ENCODE measurements around the gene ID3. TPM values are rescaled to one million over a fixed set of nuclear protein-coding genes. Genes with fewer than 3 reads are reported as not detected.

ID3 gene
- total and polyA plus RNA-seq, 10 donors: 49.5 to 122 (median 71.6) TPM

DNA sequence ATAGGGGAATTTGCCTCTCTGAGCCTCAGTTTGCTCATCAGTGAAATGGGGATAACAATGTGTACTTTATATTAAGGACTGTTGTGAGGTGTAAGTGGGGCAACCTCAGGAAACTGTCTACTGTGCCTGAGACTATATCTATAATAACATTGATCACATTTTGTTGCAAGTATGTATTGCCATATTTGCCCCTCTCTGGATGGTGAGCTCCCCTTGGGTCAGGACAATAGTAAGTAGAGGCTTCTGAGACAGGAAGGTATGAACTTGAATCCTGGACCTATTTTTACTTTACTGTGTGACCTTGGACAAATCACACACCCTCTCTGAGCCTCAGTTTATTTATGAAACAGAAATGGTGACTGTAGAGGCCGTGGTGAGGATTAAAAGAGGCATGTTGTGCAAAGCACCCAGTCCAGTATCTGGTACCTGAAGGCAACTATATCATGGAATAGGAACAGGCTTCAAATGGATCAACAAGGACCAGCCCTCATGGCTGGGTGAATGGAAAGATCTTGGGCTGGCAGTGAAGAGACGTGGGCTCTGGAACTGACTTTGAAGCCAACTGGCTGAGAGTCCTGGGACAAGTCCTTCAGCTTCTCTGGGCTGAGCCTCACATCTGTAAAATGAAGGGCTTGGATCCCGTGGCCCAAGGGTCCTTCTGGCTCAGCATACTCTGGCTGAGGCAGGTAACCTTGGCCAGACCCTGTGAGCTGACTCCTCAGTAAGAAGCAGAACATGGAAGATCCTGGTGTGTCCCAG lies 35.0 kb upstream of the ID3 start:
- TF ChIP-seq, protein P1, sequence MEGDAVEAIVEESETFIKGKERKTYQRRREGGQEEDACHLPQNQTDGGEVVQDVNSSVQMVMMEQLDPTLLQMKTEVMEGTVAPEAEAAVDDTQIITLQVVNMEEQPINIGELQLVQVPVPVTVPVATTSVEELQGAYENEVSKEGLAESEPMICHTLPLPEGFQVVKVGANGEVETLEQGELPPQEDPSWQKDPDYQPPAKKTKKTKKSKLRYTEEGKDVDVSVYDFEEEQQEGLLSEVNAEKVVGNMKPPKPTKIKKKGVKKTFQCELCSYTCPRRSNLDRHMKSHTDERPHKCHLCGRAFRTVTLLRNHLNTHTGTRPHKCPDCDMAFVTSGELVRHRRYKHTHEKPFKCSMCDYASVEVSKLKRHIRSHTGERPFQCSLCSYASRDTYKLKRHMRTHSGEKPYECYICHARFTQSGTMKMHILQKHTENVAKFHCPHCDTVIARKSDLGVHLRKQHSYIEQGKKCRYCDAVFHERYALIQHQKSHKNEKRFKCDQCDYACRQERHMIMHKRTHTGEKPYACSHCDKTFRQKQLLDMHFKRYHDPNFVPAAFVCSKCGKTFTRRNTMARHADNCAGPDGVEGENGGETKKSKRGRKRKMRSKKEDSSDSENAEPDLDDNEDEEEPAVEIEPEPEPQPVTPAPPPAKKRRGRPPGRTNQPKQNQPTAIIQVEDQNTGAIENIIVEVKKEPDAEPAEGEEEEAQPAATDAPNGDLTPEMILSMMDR (IDR thresholded peaks at IDR 0.05 in 8 of 11, conservative IDR thresholded peaks at IDR 0.05 in 3 of 11): no peak
- no peak for TF ChIP-seq POLR2AphosphoS5 (IDR thresholded peaks at IDR 0.05)
- TF ChIP-seq POLR2A (IDR thresholded peaks at IDR 0.05): no peak
- intact Hi-C loops (cut with DNase I; ENCODE audit: low total_unique reads): no loop called here
- Histone ChIP-seq H3K27ac (peak overlapping the region in 5 of 8 donors; percentile 17 to 87 (median 75)), H3K4me1 (peaks cover 54 to 98% (median 89%) of the 10 kb centered on the region in 6 donors), H3K27me3 (replicated peaks in 1 of 7) (no peaks in the 10 kb centered on the region), H3K9me3 (no peaks in the 10 kb centered on the region), H3K36me3 (no peaks in the 10 kb centered on the region), H3K4me3 (no peak overlapping the region)
- no peak for DNase-seq
- WGBS, 5 donors: 78 to 98% (median 88%) methylated on average over 3 of the region's 3 CpGs

DNA sequence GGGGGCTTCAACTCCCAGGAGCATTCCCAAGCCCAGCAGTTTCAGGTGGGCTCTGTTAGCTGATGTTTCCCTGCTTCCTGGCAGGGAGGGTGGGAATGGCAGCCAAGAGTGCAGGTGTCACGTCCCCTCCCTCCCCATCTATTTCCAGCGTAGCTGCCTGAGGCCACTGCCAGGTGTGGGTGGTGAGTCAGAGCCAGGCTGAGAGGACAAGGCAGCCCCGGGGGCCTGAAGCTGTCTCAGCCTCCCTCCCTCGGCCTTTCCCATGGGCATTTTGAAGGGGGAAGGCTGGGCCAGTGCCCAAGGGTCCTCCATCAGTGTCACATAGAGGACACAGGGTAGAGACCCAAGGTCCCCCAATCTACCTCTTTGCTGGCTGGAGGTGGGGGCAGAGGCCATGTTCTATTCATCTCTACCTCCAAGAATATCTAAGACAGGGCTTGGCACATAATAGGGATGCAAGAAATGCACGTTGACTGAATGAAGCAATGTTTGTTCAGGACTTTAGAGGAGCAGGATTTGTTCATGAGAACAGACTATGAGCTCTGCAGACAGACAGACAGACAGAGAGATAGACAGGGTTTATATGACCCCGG lies 34.4 kb upstream of the ID3 start:
- no peaks in the 10 kb centered on the region for H3K27me3 ChIP-seq (replicated peaks in 1 of 7)
- no peaks in the 10 kb centered on the region for H3K36me3 ChIP-seq
- no peak for TF ChIP-seq POLR2AphosphoS5 (IDR thresholded peaks at IDR 0.05)
- no peak for TF ChIP-seq POLR2A (IDR thresholded peaks at IDR 0.05)
- TF ChIP-seq, protein P1 (IDR thresholded peaks at IDR 0.05 in 8 of 11, conservative IDR thresholded peaks at IDR 0.05 in 3 of 11): no peak
- DNase-seq: no peak
- intact Hi-C loops (cut with DNase I; ENCODE audit: low total_unique reads): no loop called here
- 53 to 83% (median 68%) methylated on average over 5 to 6 of the region's 6 CpGs for WGBS, 5 donors
- H3K9me3 ChIP-seq: no peaks in the 10 kb centered on the region
- H3K27ac ChIP-seq: peak overlapping the region in 7 of 8 donors; percentile 36 to 87 (median 72)
- no peak overlapping the region for H3K4me3 ChIP-seq
- H3K4me1 ChIP-seq: peaks cover 54 to 98% (median 84%) of the 10 kb centered on the region in 6 donors

DNA sequence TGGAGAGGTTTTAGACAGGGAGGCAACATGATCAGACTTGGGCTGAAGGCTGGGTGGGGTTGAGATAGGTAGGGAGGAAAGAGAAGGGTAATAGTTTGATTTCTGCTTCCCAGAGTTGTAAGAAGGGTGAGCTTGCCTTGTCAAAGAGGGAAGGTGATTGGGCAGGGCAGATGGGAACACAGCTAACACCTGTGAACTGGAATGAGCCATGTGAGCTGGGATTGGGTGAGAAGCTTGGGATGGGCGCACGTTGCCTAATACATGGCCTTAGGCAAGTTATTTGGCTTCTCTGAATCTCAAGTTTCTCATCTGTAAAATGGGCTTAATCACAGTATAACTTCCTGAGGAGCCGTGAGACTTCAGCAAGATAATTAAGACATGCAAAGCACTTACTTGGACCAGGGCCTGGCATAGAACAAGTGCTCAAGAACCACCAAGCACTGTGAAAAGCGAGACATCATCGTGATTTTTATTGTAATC lies 33.8 kb upstream of the ID3 start:
- Histone ChIP-seq H3K27ac (peak overlapping the region; percentile 29 to 87 (median 68)), H3K36me3 (no peaks in the 10 kb centered on the region), H3K27me3 (replicated peaks in 1 of 7) (no peaks in the 10 kb centered on the region), H3K4me3 (no peak overlapping the region), H3K4me1 (peaks cover 50 to 98% (median 80%) of the 10 kb centered on the region in 6 donors), H3K9me3 (no peaks in the 10 kb centered on the region)
- intact Hi-C loops (cut with DNase I; ENCODE audit: low total_unique reads): no loop called here
- DNase-seq: no peak
- TF ChIP-seq POLR2A (IDR thresholded peaks at IDR 0.05): no peak
- no peak for TF ChIP-seq POLR2AphosphoS5 (IDR thresholded peaks at IDR 0.05)
- TF ChIP-seq, protein P1 (IDR thresholded peaks at IDR 0.05 in 8 of 11, conservative IDR thresholded peaks at IDR 0.05 in 3 of 11): no peak
- WGBS, 5 donors: 73 to 93% (median 81%) methylated on average over 5 of the region's 5 CpGs
